HL-60 (cell line): ENCODE results near the gene KHDC3L.
"Not testable (repeated sequence)": the region's sequence is repeated elsewhere in the genome, so short reads cannot be mapped to it uniquely, and the experiment has no call there.

Experiments used
- DNase-seq, 2 experiments: peaks; one replicate each; pipeline ENCODE4 v3.0.0-alpha.2; 2010 to 2020; ENCODE audit warnings: low read depth in 1 of 2, low spot score in 1 of 2
- H3K27ac ChIP-seq: fragments of 250-450 bp; sonication (Bioruptor Pico); replicated peaks from 2 replicates; pipeline ENCODE4 v1.5.1; 2020; ENCODE audit warnings: mild to moderate bottlenecking, moderate library complexity
- H3K27me3 ChIP-seq: fragments of 250-450 bp; sonication (Bioruptor Pico); 2 replicates; pipeline ENCODE4 v1.5.1; 2021; ENCODE audit warnings: mild to moderate bottlenecking, moderate library complexity; ENCODE audit not compliant: insufficient read depth, poor library complexity, severe bottlenecking
- H3K4me3 ChIP-seq: replicated peaks from 2 replicates; pipeline ENCODE4 v1.5.1; 2011; ENCODE audit warnings: mild to moderate bottlenecking, control low read depth, low read length; ENCODE audit not compliant: insufficient read depth
- GABPA ChIP-seq: IDR thresholded peaks from 2 replicates; pipeline ENCODE4 v1.6.1; 2012; ENCODE audit warnings: low read depth
- POLR2AphosphoS5 ChIP-seq: IDR thresholded peaks from 2 replicates; pipeline ENCODE4 v1.6.1; 2012; ENCODE audit warnings: low read depth
- SPI1 ChIP-seq: IDR thresholded peaks from 2 replicates; pipeline ENCODE4 v1.6.1; 2012; ENCODE audit warnings: low read depth, mild to moderate bottlenecking, borderline replicate concordance
- TF ChIP-seq, protein P1 (sequence below): IDR thresholded peaks from one replicate; pipeline ENCODE4 v1.5.1; 2011; ENCODE audit warnings: low read length, control low read depth, inconsistent platforms; ENCODE audit not compliant: insufficient read depth
- TF ChIP-seq, protein P2 (sequence below): IDR thresholded peaks from 2 replicates; pipeline ENCODE4 v1.6.1; 2012; ENCODE audit warnings: low read depth; ENCODE audit not compliant: insufficient replicate concordance

The KHDC3L gene

DNA sequence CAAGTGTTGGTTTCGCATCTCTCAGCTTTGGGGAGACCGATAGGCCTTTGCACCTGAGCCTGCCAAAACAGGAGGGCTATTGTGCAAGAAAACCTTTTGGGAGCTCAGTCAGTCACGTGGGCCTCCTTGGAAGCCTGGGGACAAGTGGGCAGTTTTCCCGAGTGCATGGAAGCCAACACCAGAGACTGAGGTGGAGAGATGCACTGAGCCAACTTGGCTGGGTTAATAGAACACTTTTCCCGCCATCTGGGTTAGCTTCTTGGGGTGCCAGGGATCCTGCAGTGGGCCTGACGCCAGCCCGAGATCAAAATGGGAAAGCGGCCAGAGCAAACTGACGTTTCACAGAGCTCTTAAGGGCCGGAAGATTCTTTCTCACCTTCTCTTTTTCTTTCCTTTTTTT, 10.1 kb downstream of the KHDC3L start:
- Histone ChIP-seq H3K27me3 (no peaks in the 10 kb centered on the region), H3K4me3 (no peak overlapping the region), H3K27ac (no peak overlapping the region)
- TF ChIP-seq POLR2AphosphoS5 (no peak), GABPA (no peak), SPI1 (no peak)
- TF ChIP-seq, protein P1, sequence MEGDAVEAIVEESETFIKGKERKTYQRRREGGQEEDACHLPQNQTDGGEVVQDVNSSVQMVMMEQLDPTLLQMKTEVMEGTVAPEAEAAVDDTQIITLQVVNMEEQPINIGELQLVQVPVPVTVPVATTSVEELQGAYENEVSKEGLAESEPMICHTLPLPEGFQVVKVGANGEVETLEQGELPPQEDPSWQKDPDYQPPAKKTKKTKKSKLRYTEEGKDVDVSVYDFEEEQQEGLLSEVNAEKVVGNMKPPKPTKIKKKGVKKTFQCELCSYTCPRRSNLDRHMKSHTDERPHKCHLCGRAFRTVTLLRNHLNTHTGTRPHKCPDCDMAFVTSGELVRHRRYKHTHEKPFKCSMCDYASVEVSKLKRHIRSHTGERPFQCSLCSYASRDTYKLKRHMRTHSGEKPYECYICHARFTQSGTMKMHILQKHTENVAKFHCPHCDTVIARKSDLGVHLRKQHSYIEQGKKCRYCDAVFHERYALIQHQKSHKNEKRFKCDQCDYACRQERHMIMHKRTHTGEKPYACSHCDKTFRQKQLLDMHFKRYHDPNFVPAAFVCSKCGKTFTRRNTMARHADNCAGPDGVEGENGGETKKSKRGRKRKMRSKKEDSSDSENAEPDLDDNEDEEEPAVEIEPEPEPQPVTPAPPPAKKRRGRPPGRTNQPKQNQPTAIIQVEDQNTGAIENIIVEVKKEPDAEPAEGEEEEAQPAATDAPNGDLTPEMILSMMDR = no peak
- TF ChIP-seq, protein P2, sequence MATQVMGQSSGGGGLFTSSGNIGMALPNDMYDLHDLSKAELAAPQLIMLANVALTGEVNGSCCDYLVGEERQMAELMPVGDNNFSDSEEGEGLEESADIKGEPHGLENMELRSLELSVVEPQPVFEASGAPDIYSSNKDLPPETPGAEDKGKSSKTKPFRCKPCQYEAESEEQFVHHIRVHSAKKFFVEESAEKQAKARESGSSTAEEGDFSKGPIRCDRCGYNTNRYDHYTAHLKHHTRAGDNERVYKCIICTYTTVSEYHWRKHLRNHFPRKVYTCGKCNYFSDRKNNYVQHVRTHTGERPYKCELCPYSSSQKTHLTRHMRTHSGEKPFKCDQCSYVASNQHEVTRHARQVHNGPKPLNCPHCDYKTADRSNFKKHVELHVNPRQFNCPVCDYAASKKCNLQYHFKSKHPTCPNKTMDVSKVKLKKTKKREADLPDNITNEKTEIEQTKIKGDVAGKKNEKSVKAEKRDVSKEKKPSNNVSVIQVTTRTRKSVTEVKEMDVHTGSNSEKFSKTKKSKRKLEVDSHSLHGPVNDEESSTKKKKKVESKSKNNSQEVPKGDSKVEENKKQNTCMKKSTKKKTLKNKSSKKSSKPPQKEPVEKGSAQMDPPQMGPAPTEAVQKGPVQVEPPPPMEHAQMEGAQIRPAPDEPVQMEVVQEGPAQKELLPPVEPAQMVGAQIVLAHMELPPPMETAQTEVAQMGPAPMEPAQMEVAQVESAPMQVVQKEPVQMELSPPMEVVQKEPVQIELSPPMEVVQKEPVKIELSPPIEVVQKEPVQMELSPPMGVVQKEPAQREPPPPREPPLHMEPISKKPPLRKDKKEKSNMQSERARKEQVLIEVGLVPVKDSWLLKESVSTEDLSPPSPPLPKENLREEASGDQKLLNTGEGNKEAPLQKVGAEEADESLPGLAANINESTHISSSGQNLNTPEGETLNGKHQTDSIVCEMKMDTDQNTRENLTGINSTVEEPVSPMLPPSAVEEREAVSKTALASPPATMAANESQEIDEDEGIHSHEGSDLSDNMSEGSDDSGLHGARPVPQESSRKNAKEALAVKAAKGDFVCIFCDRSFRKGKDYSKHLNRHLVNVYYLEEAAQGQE = no peak
- no peak for DNase-seq

DNA sequence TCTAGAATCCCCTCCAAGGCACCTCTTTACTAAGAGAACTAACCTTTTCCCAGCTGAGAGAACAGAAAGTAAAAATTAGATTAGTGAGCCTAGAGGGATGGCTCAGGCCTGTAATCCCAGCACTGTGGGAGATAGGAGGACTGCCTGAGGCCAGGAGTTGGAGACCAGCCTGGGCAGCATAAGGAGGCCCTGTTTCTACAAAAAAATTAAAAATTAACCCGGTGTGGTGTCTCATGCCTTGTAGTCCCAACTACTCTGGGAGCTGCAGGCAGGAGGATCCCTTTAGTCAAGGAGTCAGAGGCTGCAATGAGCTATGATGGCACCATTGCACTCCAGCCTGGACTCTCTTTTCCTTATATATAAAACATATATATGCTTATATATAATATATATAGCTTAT, 12.8 kb downstream of the KHDC3L start:
- Histone ChIP-seq H3K27ac (no peak overlapping the region), H3K27me3 (no peaks in the 10 kb centered on the region), H3K4me3 (no peak overlapping the region)
- TF ChIP-seq, protein P1 = no peak
- no peak for TF ChIP-seq POLR2AphosphoS5
- TF ChIP-seq, protein P2 = no peak
- TF ChIP-seq SPI1 = no peak
- no peak for TF ChIP-seq GABPA
- no peak for DNase-seq

DNA sequence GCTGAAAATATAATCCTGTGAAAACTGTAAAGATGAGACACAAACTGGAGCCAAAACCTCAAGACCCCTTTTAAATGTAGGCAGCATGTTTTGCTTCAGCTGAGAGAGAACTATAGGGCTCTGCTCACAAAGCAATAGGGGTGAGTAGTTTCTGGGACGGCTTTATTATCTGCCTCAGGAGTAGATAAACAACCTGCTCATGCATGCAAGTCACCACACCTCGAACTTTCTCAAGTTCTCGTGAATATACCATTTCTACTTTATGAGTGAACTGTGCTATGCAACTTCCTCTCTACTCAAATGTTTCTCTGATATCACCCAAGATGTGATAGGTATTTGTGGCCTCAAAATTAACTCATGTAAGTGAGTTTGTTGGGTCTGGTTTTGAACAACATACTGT, 14.8 kb downstream of the KHDC3L start:
- no peak overlapping the region for H3K27ac ChIP-seq
- no peak for DNase-seq
- H3K4me3 ChIP-seq = no peak overlapping the region
- TF ChIP-seq GABPA (no peak), POLR2AphosphoS5 (no peak), SPI1 (no peak)
- TF ChIP-seq, protein P2 = no peak
- TF ChIP-seq, protein P1 = no peak
- no peaks in the 10 kb centered on the region for H3K27me3 ChIP-seq

DNA sequence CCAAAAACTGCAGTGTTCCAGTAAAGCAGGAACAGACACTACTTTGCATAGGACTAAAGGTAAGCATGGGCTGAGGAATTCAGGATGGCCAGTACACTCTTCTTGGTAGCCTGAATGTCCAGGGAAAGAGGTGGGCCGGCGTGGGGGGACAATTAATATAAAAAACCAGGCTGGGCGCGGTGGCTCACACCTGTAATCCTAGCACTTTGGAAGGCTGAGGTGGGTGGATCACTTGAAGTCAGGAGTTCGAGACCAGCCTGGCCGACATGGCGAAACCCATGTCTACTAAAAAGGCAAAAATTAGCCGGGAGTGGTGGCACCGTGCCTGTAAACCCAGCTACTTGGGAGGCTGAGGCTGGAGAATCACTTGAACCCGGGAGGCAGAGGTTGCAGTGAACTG, 19.1 kb downstream of the KHDC3L start:
- not testable (repeated sequence) for H3K27ac ChIP-seq, DNase-seq, H3K27me3 ChIP-seq, H3K4me3 ChIP-seq
